Ovary (tissue), 3 donors: Measurements from ENCODE around the gene CHAC1.

Experiments
- EP300 ChIP-seq: sonication (generic); formaldehyde crosslinking; IDR thresholded peaks from one replicate; pipeline ENCODE4 v1.6.1; 2017; ENCODE audit warnings: antibody characterized with exemption
- POLR2A ChIP-seq: fragments of 450-650 bp; IDR thresholded peaks from one replicate; pipeline ENCODE4 v1.6.1; 2017; ENCODE audit warnings: antibody characterized with exemption, mild to moderate bottlenecking, moderate library complexity
- TF ChIP-seq, protein P1 (sequence below), 3 donors: fragments of 450-650 bp in 2 of 3; fragments of 200-600 bp in 1 of 3; IDR thresholded peaks; one replicate each; pipeline versions ENCODE4 v1.5.1 to v1.8.0; 2016 to 2022; ENCODE audit warnings: antibody characterized with exemption in 3 of 3, mild to moderate bottlenecking in 1 of 3
- donor health status: DM: no; HTN: no; CAD: no.

DNA sequence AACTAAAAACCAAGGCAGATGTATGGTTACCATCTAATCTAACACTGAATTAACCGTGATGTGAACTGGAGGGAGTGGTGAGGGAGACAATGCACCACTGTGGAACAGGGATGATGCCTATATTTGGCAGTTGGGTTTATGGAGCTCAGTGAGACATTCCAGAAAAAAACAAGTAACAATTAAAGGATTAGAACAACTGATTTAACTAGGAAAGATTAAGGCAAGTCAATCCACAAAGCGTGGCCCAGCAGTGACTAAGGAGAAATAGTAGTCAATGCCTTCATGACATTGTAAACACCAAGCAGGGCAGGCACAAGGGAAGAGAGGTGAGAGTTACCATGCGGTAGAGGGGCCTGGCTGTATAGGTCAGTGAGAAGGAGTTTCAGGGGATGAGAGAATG is 38.1 kb downstream of the CHAC1 start:
- TF ChIP-seq, protein P1, sequence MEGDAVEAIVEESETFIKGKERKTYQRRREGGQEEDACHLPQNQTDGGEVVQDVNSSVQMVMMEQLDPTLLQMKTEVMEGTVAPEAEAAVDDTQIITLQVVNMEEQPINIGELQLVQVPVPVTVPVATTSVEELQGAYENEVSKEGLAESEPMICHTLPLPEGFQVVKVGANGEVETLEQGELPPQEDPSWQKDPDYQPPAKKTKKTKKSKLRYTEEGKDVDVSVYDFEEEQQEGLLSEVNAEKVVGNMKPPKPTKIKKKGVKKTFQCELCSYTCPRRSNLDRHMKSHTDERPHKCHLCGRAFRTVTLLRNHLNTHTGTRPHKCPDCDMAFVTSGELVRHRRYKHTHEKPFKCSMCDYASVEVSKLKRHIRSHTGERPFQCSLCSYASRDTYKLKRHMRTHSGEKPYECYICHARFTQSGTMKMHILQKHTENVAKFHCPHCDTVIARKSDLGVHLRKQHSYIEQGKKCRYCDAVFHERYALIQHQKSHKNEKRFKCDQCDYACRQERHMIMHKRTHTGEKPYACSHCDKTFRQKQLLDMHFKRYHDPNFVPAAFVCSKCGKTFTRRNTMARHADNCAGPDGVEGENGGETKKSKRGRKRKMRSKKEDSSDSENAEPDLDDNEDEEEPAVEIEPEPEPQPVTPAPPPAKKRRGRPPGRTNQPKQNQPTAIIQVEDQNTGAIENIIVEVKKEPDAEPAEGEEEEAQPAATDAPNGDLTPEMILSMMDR (IDR thresholded peaks at IDR 0.05), result no peak
- no peak for TF ChIP-seq POLR2A
- no peak for TF ChIP-seq EP300
